HG02798 (cell line): Measurements from ENCODE around the gene DENND6B.

Source experiments
- ATAC-seq: cut with Tn5 transposase; IDR thresholded peaks from one replicate; pipeline ENCODE4 v1.9.1; 2021; ENCODE audit warnings: mild to moderate bottlenecking; ENCODE audit not compliant: unreplicated experiment, poor library complexity

DENND6B gene

DNA sequence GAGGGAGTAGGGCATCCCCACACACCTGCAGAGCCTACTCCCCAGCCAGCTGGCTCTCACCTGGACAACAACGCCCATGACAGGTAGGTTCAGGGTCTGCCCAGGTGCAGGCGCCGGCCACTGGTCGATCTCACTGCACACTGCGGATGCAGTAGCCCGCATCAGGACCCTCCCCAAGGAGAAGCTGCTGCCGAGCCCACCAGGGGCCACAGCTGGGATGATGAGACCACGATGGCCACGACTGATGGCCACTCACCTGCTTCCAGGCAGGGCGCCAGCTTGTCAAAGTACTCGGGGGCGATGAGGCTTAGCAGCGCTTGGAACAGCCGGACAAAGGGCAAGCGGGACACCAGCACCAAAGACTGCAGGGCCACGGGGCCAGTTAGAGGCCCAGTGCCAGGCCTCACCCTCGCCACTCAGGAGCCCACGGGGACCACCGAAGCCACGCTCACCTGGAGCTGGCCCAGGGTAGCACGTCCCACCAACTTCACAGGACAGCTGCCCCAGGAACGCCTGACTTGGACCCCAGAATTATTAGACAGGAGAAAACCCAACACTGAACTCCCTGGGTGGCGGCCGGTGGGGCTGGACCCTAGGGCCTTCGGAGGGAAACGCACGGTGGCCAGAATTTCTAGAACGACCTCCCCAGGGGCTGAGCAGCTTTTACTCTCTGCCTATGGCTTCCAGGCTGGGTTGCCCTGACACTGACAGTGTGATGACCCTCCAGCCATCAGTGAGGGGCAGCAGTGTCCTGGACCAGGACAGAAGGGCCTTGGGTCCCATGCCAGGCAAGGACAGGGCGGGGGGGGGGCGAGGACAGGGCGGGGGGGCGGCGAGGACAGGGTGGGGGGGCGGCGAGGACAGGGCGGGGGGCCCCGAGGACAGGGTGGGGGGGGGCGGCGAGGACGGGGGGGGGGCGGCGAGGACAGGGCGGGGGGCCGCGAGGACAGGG lies 10.4 kb downstream of the DENND6B start:
- ATAC-seq: no peak

DNA sequence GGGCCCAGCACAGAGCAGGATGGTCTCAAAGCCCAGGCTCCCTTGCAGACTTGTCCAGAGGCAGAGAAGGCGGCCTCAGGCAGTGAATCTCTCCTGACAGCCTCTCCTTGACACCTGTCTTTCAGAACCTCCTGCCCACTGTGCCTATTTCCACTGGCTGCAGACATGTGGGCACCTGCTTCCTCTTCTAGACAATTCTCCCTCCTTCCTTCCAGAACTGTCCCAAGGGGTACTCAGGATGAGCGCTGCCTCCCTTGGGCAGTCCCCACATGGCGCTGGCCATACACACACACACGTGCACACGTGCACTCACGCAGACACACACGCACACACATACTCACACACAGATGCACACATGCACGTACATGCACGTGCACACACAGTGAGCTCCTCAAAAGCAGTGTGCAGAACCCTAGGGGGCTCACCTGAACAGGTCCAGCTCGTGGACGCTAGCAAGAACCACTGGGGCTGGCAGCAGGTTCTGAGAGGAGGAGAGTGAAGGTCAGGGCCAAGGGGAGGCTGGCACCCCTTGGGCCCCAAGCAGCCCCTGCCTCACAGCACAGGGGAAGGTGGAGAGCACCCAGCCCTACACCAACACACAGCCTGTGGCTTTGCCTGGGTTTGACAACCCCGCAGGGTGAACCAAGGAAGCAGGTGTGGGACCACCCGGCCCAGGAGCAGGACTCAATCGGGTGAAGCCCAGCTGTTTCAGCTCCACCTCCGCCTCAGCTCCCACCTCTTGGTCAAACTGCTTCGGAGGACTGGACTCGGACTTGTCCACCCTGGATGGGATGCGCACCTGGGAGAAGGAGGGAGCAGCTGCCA lies 11.3 kb downstream of the DENND6B start:
- no peak for ATAC-seq

DNA sequence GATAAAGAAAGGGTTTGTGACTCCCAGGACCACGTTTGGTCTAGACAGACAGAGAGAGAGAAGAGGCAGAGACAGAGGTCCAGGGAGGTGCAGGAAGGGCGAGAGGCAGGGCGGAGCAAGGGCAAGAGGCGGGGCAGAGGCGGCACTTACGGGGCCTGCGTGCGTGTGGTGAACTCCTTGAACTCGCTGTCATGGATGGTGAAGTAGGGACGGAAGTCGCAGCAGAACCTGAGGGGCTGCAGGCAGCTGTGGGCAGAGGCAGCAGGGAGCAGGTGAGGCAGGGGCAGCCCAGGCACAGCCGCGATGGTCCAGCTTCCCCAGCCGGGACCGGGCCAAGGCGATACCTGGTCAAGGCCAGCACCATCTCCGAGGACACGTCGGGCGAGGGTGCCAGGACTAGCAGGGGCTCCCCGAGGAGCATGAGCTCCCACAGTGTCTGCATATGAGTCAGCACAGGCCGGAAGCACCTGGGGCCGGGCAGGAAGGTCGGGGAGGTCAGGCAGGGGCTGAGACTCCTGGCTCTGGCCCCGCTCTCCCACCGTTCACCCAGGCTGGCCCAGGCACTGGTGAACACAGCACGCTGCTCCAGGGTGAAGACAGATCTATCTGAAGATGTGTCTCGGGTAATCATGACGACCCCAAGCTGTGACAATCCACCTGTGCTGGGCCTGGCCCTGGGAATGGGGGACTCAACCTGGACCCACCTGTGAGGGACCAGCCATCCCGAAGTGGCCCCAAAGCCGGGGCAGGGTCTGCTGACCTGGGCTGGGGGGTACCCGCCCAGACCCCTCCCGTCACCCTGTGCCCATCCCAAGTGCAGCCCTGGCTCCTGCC lies 12.1 kb downstream of the DENND6B start:
- peak; percentile 74 for ATAC-seq

DNA sequence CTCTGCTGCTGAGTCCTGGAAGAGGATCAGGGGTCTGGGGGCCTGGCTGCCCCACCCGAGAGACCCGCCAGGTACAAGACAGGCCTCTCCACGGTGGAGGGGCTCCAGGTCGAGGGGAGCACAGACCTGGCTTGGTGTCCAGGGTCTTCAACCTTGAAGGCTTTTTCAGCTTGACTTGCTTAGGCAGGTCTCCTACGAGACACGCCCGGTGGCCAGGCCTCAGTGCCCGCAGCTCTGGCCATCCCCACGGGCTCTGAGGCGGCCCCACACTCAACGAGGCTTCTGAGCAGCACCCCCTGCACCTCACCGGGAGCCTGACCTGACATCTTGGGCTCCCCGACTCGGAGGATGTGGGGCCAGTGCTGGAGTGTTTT lies 12.7 kb downstream of the DENND6B start:
- ATAC-seq: no peak

DNA sequence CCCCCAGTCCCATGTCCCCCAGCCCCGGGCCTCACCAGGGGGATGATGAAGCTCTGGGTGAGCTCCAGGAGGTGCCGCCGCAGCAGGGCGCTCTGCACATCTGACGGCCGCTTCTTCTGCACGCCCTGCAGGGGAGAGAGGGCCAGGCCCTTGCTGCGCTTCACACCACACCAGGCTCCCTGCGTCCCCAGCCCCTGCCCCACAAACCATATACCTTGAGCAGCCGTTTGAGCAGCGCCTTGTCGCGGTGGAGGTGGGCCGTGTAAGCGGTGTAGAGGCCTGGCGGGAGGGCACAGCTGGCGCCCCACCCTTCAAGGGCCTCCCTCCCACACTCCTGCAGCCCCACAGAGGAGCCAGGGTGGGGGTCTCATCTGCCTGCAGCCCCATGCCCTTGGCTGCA lies 13.2 kb downstream of the DENND6B start:
- no peak for ATAC-seq

DNA sequence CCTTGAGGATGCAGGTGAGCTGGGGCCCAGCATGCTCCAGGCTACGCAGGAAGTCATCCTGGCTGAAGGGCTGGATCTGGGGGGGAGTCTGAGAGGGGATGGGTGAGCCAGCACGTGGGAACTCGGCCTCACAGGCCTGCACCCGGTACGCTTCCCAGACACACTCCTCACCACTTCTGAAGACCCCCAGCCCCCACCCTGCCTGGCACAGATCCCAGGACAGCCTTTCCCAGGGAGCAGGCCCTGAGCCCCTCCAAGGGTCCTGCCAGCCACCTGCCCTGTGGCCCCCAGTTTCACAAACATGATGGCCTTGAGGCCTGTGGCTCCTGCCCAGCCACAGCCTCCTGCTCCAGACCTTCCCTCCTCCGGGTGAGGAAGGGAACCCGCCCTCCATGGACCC lies 13.8 kb downstream of the DENND6B start:
- no peak for ATAC-seq

DNA sequence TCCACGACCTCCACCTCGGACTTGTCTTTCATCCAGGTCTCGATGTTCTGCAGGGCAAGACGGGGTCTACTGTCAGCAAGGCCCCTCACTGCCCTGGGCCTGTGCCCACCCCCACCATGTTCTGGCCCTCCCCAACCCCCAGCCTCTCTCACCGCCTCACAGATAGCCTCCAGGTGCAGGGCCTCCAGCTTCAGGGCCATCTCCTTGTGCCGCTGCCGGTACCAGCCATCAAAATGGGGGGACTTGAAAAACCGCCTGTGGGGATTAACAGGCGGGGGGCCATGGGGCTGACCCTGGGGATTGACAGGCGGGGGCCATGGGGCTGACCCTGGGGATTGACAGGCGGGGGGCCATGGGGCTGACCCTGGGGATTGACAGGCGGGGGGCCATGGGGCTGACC lies 14.4 kb downstream of the DENND6B start:
- ATAC-seq: no peak

DNA sequence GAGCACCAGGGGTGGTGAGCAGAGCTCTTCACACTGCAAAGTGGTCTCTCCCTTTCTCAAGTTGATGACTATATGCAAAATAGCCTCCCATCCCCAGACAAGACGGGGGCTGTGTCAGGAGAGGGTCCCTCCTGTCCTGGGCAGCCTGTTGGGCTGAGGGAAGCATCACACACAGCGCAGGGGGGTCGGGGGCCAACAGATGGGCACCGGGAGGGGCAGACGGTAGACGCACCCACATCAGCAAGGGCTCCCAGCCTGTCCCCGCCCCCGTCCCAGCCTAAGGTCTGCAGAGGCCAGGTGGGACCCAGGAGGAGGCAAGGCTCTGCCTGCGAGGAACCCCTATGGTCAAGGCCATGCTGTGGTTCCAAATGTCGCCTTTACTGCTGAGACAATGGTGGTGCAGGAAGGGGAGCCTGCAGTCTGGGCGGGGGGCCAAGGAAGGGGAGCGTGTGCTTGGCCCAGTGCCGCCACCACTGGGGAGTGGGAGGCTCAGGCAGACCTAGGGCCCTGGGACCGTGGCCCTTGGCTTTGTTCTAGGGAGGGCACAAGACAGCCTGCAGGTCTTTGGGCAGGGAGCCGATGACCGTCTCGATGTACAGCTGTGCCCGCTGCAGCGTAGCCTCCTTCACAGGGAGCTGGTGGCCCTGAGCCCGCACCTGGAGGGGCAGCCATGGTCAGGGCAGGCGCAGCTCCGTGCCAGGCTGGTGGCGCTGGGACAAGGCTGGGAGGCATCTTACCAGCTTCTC lies 15.0 kb downstream of the DENND6B start:
- no peak for ATAC-seq

DNA sequence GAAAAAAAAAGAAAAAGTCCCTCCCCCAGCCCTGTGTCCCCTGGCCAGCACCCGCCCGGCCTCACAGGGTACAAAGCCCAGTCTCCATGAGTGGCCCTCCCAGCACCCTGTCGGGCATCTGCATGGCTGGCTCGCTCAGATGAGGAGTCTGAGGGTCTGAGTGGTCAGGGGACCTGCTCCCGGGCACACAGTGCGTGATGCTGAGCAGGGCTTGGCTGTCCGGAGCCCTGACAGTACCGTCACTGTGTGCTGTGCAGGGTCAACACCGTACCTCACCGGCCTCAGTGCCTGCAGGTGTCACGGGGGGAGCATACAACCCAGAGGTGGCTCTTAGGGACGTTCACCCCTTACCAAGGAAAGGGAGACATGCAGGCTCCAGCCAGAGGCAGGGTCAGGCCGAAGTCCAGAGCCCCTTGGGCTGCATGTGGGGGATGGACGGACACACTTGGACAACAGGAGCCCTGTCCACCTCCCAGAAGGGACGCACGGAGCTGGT lies 15.8 kb downstream of the DENND6B start:
- no peak for ATAC-seq

DNA sequence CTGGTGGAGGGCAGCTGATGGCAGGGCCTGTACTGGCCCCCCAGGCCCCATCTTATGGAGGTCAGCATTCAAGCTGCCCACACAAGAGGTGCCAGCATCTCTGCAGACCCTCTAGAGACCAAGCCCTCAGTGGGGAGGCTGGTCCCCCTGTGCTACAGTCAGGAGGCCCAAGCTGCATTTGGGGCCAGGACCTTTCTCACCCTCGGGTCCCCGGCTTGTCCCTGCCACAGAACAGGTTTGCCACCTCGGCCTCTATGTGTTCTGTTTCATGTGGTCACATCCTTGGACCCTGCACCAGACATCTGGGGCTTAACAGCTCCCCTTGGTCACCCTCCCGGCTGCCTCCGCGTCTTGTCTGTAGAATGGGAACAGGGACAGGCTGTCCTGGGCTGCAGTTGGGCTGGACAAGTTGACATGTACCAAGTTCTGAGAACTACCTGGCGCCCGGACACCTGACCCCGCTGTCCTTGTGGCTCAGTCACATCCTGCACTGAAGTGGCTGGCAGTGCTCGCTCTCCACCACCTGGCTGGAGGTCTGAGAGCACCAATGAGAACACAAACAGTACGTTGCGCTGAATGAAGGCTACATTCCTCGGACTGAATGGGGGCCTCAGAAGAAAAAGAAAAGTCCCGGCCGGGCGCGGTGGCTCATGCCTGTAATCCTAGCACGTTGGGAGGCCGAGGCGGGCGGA lies 16.6 kb downstream of the DENND6B start:
- no peak for ATAC-seq

DNA sequence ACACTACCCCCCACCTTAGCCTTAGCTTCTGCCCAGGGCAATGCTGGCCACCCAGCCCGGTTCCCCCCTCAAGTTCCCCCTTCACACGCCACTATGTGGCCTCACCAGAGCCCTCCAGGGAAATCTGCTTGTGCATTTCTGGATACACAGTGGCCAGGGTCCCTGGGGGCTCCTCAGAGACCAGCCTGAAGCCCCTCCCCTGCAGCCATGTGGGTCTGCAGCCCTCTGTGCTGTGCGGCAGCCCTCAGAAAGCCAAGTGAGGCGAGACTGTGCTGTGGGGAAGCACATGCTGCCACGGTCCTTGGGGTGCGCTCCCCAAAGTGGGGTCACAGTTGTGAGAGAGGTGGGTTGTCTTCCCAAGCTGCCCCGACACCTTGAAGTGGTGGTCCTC lies 17.2 kb downstream of the DENND6B start:
- ATAC-seq: no peak

DNA sequence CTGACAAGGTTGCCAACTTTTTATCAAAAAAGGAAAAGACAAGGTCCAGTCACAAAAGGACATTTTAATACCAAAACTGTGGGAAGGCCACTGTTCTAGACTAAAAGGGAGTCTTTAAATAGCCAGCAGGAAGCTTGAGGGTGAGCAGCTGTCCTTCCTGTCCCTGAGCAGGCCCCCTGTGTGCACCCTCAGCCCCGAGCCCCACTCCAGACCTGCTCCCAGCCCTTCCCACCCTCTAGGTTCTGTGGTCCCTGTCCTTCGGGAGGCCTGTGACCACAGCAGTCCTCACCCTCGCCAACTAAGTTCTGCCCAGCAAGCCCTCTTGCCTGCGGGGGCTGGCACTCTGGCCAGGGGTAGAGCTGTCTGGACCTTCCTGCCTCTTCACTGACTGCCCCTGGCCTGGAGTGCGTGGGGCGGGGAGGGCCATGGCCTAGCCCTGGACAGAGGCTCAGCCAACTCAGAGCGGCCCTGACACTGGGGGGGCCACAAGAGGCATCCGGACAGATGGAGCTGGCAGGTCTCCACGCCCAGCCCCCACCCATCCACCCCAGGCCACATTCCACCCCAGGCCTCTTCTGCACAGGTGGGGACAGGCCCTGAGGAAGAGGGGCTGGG lies 17.7 kb downstream of the DENND6B start:
- ATAC-seq: no peak

DNA sequence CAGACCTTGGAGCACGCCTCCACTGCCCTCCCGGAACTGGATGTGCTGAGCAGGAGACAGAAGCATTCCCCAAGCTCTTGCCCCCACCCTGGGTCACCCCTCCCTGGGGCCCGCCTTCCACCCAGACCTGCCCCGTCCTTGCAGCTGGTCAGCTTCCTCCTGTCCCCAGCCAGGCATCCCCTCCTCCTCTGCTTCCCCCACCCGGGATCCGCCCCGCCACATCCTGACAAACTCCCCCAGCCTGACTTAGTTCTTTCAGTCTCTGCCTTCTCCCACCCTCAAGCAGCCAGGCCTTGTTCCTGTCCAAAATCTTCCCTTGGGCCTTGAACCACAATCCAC lies 18.2 kb downstream of the DENND6B start:
- no peak for ATAC-seq

DNA sequence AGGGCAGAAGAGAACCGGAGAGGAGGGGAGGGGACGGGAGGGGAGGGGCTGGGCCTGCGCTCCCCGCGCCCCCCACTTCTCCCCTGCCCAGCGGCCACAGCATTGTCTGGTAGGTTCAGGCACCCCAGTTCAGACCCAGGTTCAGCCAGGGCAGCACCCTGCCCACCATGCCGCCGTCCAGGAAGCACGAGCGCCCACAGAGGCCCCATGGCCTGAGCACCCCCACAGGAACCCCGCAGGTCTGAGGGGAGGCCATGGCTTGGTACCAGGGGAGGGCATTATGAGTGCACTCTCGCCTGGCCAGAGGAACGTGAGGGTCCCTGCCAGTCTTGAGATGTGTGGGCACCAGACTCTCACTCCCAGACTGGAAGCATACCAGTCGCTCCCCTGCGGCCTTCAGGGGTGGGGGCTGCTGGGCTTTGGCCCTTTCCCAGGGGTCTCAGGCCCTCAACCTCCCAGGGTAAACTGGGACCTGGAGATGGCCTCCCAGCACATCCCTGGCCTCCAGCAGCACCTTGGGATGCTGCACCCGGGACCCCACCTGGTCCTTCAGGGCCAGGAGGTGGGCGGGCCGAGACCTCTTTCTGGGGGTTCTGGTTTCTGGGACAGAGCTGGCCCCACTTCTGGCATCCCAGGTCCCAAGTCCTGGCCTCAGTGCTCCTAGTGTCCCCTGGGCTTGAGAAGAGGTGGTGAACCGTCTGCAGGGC lies 18.8 kb downstream of the DENND6B start:
- ATAC-seq: no peak

DNA sequence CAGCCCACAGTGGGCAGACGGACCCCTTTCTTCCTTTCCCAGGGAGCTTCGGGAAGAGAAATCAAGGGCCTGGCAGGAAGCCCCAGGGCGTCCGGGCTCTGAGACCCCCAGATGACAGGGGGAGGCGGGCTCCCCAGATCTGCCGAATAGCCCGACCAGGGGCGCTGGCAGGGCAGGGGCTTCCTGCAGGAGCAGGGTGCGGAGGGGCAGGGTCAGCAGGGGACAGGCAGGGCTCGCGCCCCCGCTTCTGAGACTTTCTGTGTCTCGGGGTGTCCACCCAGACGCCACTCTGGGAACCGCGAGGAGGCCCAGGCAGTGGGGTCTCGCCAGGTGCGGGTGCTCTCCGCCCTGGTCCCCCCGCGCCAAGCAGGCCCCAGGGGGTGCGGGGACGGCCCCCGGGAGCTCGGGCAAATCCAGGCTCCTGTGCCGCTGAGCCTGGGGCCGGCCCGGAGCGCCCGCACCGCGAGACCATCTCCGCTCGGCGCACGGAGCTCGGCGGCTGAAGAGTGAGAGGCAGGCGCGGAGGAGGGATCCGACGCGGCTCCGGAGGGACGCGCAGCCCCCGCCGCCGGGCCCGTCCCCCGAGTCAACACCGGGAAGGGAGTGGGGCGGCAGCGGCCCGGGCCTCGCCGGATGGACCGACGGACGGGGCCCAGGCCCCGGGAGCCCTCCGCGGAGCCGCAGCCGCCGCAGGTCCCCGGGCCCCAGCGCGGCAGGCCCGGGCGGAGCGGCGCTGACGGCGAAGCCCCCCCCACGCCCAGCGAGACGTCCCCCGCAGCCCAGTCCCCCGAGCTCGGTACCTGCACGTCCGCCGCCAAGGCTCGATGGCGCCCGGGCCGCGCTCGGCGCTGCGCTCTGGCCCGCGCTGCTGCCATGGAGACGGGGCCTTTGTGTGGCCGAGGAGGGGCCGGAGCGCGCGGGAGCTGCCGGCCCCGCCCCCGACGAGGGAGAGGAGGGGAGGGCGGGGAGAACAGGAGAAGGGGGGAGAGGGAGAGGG lies 19.8 kb downstream of the DENND6B start, which contains the start of gene PLXNB2:
TSS of gene PLXNB2 (minus strand) at position 894 of the 997 bp plus-strand sequence. CDS start 17,062 bp downstream, outside the sequence.
- peak; percentile 43 for ATAC-seq

DNA sequence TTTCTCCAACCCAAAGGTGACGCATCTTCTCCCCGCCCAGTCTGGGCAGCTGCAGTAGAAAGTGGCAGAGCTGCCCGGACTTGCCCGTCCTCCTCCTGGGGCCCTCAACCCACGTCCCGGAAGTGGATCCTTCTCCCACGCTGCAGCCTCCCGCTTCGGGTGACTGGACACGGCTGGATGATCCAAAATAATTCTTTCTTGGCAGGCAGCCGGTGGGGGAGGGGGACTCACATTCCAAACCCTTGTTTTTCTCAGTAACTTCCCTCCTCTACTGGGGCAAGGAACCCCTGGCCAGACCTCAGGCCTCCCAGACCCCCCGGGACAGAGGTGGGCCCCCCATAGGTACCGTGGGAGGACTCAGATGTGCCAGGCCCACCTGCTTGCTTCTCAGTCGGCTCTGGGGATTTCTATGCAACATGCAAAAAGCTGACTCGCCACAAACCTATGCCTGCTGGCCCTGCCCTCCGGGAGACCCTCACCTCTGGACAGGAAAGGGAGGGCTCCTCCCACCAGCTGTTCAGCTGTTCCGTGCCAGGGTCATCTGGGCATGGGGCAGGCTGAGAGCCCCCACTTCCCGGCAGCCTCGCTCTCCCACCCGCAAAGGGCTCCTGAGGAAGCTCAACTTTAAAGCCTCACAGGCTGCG lies 20.8 kb downstream of the DENND6B start:
- ATAC-seq: peak; percentile 44
